ENCODE measurements around the gene CSNK2A1.
"Not testable (repeated sequence)": the region's sequence is repeated elsewhere in the genome, so short reads cannot be mapped to it uniquely, and the experiment has no call there.

The CSNK2A1 gene

DNA sequence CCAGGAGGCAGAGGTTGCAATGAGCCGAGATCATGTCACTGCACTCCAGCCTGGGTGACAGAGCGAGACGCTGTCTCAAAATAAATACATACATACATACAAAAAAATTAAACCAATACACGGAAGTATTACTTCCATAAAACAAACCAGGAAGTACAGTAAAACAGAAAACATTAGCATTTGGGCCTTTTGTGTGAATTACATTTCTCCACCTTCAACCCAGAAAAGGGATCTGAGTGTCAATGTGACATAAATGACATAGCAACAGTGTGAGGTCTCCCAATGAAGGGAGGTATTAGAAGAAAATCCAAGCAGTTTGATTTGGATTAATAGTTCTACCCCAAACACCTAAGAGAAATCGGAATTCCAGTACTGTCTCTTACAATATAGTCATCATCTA, 10.1 kb downstream of the CSNK2A1 start:
- no peak for DNase-seq
- no peak for ATAC-seq

DNA sequence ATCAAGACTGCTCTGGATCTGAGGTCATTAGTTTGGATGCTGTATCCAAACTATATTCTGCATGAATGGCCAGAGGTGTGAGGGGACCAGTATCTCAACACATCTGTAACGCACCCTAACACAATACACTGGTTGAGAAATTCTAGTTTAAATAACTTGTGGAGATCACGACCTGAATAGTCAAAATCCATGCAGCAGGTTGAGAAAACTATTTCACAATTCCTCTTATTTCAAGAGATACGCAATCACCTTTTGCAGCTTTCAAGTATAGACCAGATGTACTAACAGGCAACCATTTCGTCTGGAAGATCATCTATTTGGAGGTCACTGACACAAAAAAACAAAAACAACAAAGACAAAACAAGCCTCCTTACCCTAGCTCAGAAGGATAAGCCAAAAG, 11.1 kb downstream of the CSNK2A1 start:
- no peak for ATAC-seq
- DNase-seq: no peak

DNA sequence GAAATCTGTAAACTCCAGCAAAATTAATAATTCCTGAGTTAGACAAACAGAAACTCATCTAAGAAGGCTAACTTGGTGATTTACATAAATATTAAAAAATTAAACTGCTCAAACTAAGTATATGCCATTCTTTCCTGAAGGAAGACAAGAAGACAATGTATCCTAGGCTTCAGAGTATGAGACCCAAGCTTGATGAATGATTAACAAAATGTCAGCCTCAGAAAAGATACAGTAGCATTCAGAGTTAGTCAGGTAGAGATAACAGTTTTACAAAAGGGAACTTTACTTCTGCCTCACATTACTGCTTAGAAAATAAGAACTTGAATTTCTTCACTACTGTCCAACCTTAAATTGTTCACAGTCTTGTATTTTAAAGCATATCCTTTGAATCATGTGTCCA, 12.0 kb downstream of the CSNK2A1 start:
- DNase-seq (no peak), ATAC-seq (no peak)

DNA sequence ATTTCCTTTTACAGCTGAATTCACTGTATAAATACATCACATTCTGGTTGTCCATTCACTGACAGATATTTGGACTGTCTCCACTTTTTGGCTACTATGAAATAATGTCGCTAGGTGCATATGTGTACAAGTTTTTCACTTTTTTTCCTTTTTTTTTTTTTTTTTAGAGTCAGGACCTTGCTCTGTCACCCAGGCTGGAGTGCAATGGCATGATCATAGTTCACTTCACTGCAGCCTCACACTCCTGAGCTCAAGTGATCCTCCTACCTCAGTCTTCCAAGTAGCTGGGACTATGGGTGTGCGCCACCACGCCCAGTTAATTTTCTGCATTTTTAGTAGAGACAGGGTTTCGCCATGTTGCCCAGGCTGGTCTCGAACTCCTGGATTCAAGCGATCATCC, 13.3 kb downstream of the CSNK2A1 start:
- no peak for DNase-seq
- no peak for ATAC-seq

DNA sequence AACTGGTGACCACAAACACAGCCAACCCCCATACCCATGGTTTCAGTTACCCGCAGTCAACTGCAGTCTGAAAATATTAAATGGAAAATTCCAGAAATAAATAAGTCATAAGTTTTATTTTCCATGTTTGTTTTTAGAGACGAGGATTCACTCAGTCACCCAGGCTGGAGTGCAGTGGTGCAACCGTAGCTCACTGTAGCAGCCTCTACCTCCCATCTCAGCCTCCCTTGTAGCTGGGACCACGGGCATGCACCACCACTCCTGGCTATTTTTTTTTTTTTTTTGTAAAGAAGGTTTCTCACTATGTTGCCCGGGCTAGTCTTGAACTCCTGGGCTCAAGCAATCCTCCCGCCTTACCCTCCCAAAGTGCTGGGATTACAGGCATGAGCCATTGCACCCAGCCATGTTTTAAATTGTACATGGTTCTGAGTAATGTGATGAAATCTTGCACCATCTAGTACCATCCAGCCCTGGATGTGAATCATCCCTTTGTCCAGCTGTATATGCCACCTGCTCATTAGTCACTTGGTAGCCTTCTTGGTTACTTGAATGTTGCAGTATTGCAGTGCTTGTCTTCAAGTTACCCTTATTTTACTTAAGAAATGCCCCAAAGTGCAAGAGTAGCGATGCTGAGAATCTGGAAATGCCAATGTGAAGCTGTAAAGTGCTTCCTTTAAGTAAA, 14.5 kb downstream of the CSNK2A1 start:
- peak; percentile 95 for ATAC-seq
- no peak for DNase-seq

DNA sequence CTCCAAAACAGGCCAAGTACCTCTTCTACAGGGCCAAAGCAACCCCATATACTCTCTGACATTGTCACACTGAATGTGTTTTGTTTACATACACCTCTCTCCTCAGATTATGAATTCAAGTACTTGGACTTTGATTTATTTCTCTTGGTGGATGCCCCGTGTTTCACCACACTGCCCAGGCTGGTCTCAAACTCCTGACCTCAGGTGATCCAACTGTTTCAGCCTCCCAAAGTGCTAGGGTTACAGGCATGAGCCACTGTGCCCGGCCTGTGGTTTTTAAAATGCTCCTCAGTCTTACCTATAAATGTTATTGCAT, 16.1 kb downstream of the CSNK2A1 start:
- ATAC-seq: no peak
- DNase-seq: no peak

DNA sequence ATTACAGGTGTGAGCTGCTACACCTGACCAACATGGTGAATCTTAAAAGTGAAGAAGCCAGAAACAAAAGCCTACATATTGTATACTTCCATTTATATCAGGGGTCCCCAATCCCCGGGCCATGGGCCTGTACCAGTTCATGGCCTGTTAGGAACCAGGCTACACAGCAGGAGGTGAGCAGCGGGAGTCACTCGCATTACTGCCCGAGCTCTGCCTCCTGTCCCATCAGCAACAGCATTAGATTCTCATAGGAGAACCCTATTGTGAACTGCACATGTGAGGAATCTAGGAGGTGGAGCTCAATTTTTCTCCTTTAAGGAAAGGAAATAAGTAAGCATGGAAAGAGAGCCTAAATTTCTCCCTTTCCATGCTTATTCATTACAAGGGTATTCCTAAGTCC, 21.7 kb downstream of the CSNK2A1 start:
- ATAC-seq: no peak
- no peak for DNase-seq

DNA sequence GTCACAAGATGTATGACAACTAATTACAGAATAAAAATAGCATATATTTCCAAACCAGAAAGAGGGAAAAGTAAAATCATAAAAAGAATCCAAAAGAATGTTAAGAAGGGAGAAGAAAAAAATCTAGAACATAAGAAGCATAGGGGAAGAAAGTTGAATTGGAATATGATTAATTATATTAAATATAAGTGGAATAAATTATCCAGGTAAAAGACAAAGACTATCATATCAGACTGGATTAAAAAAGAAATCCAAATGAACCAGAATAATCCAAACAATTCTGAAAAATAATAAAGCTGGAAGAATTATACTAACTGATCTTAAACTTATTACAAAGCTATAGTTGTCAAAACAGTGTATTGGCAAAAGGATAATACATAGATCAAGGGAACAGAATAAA, 23.6 kb downstream of the CSNK2A1 start:
- no peak for ATAC-seq
- no peak for DNase-seq

DNA sequence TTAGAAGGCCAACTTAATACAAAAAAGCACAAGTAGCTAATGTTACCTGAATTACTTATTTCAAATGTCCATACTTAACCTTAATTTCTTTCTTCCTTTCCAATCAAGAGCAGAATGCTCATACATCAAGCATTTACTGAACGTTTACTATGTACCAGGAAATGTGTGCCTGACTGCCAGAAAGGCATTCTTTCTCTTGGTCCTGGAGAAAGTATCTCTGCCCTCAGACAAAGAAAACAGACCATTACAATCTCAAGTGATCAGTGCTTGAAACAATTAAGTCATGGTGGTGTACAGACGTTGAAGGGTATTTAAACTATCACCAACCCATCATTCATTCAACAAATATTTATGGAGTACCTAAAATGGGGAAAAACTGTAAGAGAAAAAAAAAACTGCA, 26.4 kb downstream of the CSNK2A1 start:
- DNase-seq (no peak), ATAC-seq (no peak)

DNA sequence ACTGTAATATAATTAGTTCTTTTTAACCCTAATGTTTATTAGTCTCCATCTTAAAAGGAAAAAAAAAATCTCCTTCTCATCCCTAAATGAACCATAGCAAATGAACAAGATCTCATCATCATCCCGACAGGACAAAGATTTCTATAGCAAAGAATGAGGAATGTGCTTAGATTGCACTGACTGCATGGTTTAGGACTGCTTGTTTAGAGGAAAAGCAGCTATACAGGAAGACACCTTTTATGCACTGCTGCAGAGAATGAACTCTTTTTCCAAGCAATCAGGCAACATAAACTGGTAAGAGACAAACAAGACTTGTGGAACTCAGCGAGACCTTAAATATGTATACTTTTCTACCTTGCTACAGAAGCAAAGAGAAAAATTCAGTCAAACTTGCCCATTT, 26.8 kb downstream of the CSNK2A1 start:
- DNase-seq (no peak), ATAC-seq (no peak)

DNA sequence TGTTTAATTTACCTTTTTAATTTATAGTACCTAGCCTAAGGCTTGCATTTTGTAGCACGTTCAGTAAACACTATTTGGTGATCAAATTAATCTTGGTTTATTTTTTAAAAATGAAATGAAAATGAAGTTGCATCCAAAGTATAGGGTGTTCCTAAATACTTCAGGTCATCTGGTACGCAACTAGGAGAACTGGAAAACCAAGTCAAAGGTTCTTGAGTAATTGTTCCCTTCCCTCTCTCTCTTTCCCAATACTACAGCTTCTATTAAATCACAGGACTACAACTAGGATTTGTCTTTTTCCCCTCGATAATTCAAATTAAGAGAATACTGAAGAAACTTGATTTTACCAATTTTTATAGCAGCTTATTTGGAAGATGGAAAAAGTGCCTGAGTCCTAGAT, 27.9 kb downstream of the CSNK2A1 start:
- ATAC-seq (no peak), DNase-seq (no peak)

DNA sequence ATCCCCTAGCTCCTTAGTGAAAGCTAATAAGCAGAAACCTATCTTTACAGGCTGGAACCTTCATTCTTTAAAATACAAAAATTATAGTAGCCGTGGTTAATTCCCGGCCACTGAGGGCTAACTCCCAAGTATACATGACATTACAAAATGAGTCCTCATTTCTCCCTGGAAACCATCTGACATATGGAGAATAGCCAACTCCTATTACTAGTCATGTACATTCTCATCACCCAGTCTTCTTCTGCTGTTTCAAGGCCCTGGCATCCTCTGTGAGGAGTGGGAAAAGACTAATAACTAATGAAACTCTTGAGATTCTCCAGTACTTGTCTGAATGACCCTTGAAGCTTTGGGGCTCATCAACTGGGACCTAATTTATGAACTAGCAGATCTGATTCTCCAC, 30.2 kb downstream of the CSNK2A1 start:
- DNase-seq (no peak), ATAC-seq (no peak)

DNA sequence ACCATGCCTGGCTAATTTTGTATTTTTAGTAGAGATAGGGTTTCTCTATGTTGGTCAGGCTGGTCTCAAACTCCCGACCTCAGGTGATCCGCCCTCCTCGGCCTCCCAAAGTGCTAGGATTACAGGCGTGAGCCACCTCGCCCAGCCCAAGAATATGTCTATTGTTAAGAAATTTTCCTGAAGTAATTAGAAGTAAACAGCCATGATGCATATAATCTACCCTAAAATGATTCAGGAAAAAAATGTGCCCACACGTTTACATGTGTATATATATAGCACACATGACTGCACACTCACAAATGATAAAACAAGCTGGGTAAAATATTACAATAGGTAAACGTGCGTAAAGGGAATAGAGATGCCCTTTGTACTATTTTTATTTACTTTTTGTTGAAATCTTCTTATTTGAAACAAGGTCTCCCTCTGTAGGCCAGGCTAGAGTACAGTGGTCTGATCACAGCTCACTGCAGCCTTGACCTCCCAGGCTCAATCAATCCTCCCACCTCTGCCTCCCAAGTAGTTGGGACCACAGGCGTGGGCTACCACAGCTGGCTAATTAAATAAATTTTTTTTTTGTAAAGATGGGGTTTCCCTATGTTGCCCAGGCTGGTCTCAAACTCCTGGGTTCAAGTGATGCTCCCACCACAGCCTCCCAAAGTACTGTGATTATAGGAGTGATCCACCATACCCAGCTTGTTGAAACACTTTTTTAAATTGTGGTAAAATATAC, 33.1 kb downstream of the CSNK2A1 start:
- ATAC-seq, DNase-seq: not testable (repeated sequence)

DNA sequence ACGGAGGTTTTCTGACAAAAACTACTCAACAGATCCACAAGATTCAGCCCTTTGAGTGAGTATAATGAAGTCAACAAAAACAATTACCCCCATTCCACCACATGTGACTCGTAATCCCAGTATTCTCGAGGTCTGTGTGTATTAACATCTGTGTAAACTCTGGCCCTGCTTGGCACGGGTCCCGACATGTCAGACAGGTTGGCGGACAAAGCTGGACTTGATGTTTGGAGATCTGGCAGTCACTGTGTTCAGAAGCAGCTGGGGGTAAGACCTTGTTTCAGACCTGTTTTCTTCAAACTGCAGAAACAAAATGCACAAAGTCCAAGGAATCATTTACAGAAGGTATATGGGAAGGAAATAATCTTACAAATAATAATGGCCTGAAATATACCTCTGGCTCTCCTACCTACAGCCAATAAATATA, 35.2 kb downstream of the CSNK2A1 start:
- not testable (repeated sequence) for ATAC-seq, DNase-seq

DNA sequence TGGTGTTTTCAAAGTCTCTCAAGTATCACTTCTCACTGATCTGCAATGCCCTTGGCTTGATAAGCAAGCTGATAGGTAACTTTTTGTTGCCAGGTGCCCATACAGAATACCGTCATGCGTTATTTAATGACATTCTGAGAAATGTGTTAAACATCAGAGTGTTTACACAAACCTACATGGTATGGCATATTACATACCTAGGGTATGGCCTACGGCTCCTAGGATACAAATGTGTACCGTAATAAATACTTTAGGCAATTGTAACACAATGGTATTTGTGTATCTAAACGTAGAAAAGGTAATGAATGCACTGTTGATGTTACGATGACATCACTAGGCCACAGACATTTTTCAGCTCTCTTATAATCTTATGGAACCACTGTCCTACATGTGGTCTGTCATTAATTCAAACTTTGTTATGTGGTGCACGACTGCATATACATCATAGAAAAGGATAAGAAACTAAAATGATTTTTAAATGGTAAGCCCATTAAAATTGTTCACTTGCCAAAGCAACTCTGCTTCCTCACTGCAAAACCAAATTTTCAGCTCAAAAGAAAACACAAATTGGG, 35.7 kb downstream of the CSNK2A1 start:
- DNase-seq: no peak
- no peak for ATAC-seq

DNA sequence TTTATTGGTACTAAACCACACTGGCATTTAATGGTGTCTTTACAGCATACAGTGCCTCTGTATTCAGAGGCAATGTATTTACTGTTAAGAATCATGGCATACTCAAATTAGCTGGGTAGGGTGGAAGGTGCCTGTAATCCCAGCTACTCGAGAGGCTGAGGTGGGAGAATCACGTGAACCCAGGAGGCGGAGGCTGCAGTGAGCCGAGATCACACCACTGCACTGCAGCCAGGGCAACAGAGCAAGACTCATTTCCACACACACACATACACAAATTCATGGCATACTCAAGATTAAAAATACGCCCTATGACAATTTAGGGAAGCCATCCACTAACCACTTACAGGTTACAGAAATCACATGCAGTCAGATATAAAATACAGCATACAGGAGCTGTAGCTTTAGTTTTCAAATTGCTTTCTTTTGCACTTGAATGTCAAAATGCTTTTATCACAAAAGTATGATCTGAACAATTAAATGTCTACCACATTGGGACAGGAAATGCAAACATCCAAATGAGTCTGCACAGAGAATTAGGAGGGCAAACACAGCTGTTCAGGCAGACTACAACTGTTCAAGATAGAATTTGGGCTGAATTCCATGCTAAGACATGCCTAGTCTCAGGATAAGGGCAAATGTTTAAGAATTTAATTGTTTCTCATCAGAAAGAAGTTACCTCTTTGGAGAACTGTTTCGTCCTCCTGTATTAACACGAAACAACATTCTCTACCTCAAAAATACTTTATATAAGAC, 36.4 kb downstream of the CSNK2A1 start:
- DNase-seq (no peak), ATAC-seq (no peak)

DNA sequence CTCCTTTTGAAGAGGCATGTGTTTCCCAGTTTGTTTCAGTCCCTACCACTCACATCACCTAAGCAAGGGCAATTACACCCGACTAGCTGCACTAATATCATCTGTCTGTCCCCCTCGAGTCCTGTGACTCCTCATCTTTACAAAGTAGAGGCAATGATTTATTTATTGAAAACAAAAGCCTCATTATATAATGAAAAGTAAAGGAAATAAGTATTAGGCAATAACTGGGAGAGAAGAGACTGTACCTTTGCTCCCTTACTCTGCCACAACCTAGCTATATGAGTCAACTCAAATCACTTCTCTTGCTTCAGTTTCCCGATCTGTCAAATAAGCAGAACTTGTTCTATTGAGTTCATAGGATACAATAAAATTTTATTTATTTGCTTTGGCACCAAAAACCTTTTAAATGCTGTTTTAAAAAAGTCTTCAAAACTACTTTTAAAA, 38.9 kb downstream of the CSNK2A1 start:
- ATAC-seq (no peak), DNase-seq (no peak)

DNA sequence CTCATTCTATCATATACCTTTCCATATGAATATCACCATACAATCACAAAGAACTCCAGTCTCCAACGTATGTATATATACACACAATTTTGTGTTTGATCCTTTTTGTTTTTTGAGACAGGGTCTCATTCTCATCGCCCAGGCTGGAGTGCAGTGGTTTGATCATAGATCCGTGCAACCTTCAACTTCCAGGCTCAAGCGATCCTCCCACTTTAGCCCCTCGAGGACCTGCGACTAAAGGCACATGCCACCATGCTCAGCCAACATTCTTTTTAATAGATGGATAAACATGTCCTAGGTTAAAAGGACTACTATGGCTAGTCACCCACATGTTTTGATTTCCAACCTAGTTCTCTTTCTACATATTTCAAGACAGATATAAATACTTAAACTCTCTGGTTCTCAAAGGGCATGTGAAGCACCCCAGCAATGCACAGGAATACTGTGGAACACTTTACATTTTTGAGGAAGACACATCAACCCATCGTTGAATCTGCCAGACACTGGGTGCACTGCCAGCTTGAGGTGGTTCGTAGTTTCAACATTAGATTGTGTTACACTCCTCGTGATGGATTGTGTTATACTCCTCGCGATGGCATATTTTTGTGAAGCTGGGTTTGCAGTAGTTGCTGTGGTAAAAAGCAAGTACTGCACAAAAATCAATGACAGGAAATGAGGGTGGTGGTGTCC, 40.4 kb downstream of the CSNK2A1 start:
- DNase-seq: no peak
- ATAC-seq: no peak

DNA sequence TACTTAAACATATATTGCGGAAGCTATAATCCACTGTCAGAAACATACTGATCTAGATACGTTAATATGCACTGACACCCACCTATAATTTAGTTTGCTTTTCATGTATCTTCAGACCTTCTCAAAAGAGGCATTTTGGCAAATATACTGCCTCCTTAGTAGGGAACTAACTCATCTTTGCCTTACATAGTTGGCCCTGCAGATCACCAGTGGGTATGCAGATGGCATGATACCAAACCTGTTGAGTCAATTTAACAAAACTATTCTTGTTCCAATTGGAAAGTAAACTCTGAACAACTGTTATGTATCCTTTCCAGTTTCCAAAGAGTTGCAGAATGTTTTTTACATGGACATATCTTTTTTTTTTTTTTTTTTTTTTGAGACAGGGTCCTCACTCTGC, 45.6 kb downstream of the CSNK2A1 start:
- no peak for ATAC-seq
- no peak for DNase-seq

DNA sequence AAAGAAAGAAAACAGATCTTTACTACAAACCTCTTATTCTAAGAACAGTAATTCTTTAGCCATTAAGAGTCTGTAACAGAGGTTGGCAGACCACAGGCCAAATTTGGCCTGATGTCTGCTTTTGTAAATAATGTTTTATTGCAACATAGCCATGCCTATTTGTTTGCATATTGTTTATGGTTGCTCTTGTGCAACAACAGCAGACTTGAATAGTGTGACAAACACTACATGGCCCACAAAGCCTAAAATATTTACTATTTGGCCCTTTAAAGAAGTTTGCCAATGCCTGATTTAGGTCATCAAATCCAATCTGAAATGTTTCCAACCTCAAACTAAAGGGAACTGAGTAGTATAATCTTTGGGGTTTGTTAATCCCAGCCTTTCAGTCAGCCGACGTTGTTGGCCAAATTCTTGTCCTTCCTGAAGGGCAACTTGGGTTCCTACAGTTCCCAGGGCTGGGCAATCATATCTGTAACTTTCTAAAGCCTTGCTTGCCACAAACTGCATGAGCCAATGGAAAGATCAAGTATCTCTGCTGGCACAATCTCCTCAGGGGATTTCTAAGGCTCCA, 47.4 kb downstream of the CSNK2A1 start:
- ATAC-seq (no peak), DNase-seq (no peak)

DNA sequence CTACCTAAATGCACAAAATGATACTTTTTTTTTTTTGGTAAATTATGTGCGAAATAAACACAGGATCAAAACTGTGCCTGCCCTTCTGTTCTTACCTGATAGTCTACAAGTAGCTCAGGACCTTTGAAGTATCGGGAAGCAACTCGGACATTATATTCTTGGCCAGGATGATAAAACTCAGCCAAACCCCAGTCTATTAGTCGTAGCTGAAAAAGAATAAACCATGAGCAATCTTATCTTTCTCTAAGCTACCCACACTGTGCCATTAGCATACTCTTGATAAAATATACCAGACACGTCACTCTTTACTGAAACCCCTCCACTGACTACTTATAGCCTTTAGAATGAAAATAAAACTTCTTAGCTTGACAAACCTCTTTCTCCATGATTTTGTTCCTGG, 51.4 kb downstream of the CSNK2A1 start:
- ATAC-seq: no peak
- no peak for DNase-seq

DNA sequence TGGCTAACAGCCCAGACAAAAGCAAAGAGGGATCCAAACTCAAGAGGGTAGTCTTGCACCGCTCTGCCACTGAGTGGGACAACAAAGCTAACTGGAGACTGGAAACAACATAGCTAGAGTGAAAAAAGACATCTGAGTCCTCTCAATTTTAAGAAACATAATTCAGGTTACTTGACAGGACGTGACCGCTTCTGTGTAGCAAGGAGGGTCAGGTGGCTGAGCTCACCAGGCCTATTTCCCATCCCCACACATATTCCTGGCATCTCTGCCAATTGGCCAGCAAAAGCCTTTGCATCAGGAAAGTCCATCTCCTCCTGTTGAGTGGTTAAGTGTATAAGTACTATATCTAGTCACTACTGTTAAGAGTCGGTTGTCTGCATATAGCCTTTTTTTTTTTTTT, 55.9 kb downstream of the CSNK2A1 start:
- no peak for ATAC-seq

More for the DNA sequence above, 55.9 kb downstream of the CSNK2A1 start:
- no peak for DNase-seq

Data from stimulated activated naive CD8-positive, alpha-beta T cell treated with anti-CD3 and anti-CD28 coated beads, Interleukin-15, Interleukin-2, amounts not matched to agents 100 U/mL and 50 U/mL, for 24 hours (primary cell).